Esophagus squamous epithelium (tissue), 5 donors: Measurements from ENCODE around the gene PTMA. TPM values are rescaled to one million over a fixed set of nuclear protein-coding genes. Genes with fewer than 3 reads are reported as not detected.

Source experiments
- DNase-seq: peaks from one replicate; lab custom pipeline; 2025; lab: John Stamatoyannopoulos, UW
- H3K27ac ChIP-seq, 4 donors: fragments of 200-600 bp; sonication (generic); one replicate each; pipeline ENCODE4 v1.5.1; 2016 to 2019; ENCODE audit warnings: mild to moderate bottlenecking in 1 of 4
- H3K27me3 ChIP-seq, 4 donors: fragments of 200-600 bp; sonication (generic); 1 replicate in 3 of 4; 2 replicates in 1 of 4; pipeline versions ENCODE4 v1.5.1 to v1.6.0; 2017 to 2021; ENCODE audit warnings: antibody characterized with exemption in 1 of 4
- H3K36me3 ChIP-seq, 3 donors: fragments of 200-600 bp; sonication (generic); one replicate each; pipeline ENCODE4 v1.5.1; 2016 to 2019
- H3K4me1 ChIP-seq, 3 donors: fragments of 200-600 bp; sonication (generic); one replicate each; pipeline ENCODE4 v1.5.1; 2017 to 2019
- H3K4me3 ChIP-seq, 4 donors: fragments of 200-600 bp; sonication (generic); 1 replicate in 3 of 4; 2 replicates in 1 of 4; pipeline ENCODE4 v1.5.1; 2016 to 2019; ENCODE audit warnings: mild to moderate bottlenecking in 2 of 4, moderate library complexity in 1 of 4
- H3K9me3 ChIP-seq, 3 donors: fragments of 200-600 bp; sonication (generic); one replicate each; pipeline ENCODE4 v1.5.1; 2016 to 2019
- POLR2A ChIP-seq, 4 donors: fragments of 450-650 bp; IDR thresholded peaks; one replicate each; pipeline ENCODE4 v1.6.1; 2017; ENCODE audit warnings: antibody characterized with exemption in 4 of 4, mild to moderate bottlenecking in 4 of 4, moderate library complexity in 3 of 4
- WGBS, 2 donors: methylation state at CpG; one replicate each; pipeline ENCODE4 v1.1.5; 2018; 5-methylcytosine and 5-hydroxymethylcytosine counted together
- intact Hi-C: fragments of 100-400 bp; cut with DNase I; formaldehyde crosslinking; loops from one replicate; pipeline ENCODE4 v1.15.0; 2022
- total RNA-seq, 4 donors: library from RNA; depleted of rRNA; stranded (reverse); fragments of >200 nt; gene quantifications; one replicate each; pipeline ENCODE4 v1.1.0, GENCODE V29; 2016
- TF ChIP-seq, protein P1 (sequence below), 6 experiments: fragments of 450-650 bp in 4 of 6; fragments of 200-600 bp in 2 of 6; sonication (generic) in 2 of 6; IDR thresholded peaks; one replicate each; pipeline ENCODE4 v1.5.1; 2016 to 2019; ENCODE audit warnings: antibody characterized with exemption in 6 of 6, mild to moderate bottlenecking in 4 of 6, moderate library complexity in 4 of 6
- donor health status: DM: yes; HTN: yes; CAD: no.

Gene PTMA
- total RNA-seq, 4 donors from 2014 or later: 670 to 1,121 (median 903) TPM

DNA sequence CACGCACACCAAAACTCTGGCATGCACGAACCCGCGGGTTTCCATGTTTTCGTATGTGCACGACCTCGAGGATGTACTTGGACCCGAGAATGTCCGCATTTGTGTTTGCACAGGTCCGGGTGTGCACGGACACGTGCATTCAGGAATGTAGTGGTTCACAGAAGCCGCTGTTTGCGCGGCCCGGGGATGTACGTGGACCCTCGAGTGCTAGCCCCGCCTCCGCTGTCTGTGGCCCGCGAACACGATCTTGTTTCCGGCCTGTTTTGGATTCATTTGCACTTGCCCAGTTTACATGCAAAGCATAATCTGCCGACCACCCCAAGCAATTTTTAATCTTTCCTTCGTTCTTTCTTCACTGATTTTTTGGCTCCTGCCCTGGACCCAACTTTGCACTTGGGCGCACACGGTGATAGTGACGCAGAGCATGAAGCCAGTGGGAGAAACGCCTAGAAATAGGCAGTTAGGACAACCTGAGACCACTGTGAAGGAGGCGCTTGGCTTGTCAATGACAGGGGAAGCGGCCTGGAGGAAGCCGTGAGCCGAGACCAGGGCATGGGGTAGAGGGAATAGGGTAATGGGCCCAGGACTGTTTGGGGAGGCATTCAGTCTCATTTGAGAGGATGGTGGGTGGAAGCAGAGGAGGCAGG is 45.4 kb upstream of the PTMA start:
- Histone ChIP-seq H3K9me3 (no peaks in the 10 kb centered on the region), H3K27me3 (no peaks in the 10 kb centered on the region), H3K27ac (peak overlapping the region; percentile 94 to 98 (median 96)), H3K4me1 (peaks cover 35 to 67% (median 41%) of the 10 kb centered on the region in 3 donors), H3K4me3 (peak overlapping the region; percentile 24 to 73 (median 53)), H3K36me3 (no peaks in the 10 kb centered on the region)
- WGBS, 2 donors: 94 to 95% methylated on average over 32 to 33 of the region's 34 CpGs
- TF ChIP-seq, protein P1, sequence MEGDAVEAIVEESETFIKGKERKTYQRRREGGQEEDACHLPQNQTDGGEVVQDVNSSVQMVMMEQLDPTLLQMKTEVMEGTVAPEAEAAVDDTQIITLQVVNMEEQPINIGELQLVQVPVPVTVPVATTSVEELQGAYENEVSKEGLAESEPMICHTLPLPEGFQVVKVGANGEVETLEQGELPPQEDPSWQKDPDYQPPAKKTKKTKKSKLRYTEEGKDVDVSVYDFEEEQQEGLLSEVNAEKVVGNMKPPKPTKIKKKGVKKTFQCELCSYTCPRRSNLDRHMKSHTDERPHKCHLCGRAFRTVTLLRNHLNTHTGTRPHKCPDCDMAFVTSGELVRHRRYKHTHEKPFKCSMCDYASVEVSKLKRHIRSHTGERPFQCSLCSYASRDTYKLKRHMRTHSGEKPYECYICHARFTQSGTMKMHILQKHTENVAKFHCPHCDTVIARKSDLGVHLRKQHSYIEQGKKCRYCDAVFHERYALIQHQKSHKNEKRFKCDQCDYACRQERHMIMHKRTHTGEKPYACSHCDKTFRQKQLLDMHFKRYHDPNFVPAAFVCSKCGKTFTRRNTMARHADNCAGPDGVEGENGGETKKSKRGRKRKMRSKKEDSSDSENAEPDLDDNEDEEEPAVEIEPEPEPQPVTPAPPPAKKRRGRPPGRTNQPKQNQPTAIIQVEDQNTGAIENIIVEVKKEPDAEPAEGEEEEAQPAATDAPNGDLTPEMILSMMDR (IDR thresholded peaks at IDR 0.05): no peak
- no peak for TF ChIP-seq POLR2A (IDR thresholded peaks at IDR 0.05)
- intact Hi-C loops: no loop called here
- no peak for DNase-seq

DNA sequence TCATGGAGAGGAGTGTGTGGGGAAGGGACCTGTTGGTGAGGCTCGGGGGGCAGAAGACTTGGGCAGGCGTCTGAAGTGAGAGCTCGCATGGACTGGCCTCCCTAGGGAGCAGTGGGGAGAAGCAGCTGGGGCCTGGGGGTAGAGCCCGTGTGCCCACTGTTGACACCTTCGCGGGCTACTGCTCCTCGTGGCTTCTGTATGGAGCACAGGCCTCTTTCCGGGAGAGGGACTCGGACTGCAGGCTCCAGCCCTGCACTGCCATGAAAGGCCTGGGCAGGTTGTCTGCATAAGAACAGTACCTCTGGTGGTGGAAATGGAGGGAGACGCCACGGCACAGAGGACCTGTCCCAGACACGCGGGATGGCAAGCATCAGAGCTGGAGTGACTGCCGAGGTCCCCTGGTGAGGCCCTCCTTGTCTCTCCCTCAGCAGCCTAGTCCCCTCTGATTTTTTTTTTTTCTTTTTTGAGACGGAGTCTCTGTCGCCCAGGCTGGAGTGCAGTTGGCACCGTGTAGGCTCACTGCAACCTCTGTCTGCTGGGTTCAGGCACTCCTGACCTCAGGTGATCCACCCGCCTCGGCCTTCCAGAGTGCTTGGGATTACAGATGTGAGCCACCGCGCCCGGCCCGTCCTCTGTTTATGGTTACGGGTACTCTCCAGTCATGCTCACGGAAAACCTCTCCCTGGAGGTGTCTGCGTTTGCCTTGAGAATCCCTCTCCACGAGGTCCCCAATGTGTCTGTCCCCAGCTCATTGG is 44.7 kb upstream of the PTMA start:
- DNase-seq: no peak
- Histone ChIP-seq H3K27ac (peak overlapping the region in 3 of 4 donors; percentile 94 to 98 (median 97)), H3K27me3 (no peaks in the 10 kb centered on the region), H3K4me1 (peaks cover 35 to 60% (median 41%) of the 10 kb centered on the region in 3 donors), H3K4me3 (no peak overlapping the region), H3K36me3 (no peaks in the 10 kb centered on the region), H3K9me3 (no peaks in the 10 kb centered on the region)
- intact Hi-C loops: no loop called here
- WGBS, 2 donors: 93 to 96% methylated on average over 21 to 25 of the region's 27 CpGs
- TF ChIP-seq, protein P1 (IDR thresholded peaks at IDR 0.05): no peak
- TF ChIP-seq POLR2A (IDR thresholded peaks at IDR 0.05): no peak

DNA sequence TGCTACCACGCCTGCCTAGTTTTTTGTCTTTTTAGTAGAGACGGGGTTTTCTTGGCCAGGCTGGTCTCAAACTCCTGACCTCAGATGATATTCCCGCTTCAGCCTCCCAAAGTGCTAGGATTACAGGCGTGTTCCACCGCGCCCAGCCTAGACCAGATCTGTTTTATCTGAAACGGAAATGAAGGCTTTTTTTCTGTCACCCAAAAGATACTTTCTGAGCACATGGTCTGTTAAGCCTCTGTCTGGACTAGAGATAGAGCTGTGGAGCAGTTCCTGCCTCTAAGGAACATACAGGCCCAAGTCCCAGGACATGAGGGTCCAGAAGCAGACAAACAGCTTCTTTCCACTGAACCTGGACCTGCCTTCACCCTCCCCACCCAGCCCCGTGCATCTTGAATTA is 43.6 kb upstream of the PTMA start:
- no peak overlapping the region for H3K4me3 ChIP-seq
- H3K36me3 ChIP-seq: no peaks in the 10 kb centered on the region
- no peaks in the 10 kb centered on the region for H3K27me3 ChIP-seq
- H3K27ac ChIP-seq: peak overlapping the region; percentile 85 to 99 (median 95)
- intact Hi-C loops: no loop called here
- DNase-seq: no peak
- no peaks in the 10 kb centered on the region for H3K9me3 ChIP-seq
- 76 to 83% methylated on average over 6 to 8 of the region's 8 CpGs for WGBS, 2 donors
- H3K4me1 ChIP-seq: peaks cover 35 to 60% (median 41%) of the 10 kb centered on the region in 3 donors
- no peak for TF ChIP-seq POLR2A (IDR thresholded peaks at IDR 0.05)

DNA sequence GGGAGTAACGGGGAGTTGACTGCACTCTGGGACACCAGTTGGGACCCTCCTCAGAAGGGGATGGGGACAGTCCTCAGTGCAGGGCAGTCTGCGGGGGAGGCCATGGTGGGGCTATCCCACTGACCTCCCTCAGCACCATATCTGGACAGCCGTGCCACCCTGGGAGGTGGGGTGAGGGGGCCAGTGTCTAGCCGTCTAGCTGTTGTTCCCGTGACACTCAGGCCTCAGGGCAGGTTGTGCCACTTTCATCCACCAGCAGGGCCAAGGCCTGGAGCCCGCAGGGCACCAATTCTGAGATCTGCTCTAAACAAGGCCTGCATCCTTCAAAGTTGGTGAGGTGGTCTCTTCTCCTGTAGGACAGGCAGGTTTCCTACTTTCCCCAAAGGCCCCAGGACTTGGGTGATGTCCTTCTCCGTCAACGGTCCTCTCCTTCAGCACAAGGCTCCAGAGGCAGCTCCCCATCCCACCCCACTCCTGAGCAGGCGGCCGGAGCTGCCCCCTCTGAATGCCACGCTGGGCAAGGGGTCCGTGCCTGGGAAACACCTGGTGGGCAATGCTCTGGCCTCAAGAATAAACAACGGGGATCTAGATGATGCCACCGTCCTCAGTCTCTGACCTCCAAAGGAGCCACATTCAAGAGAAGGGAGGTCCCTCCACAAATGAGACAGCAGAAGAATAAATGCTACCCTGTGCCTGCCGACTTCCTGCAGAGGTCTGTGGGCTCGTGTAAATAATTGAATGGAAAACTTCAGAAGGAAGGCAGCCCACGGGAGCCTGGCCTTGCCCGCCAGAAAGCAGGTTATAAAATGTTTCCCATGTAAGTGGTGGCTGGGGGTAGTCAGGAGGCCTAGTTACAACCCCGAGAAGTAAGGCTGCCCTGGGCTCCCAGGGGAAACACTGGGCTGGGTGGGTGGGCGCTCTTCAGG is 42.8 kb upstream of the PTMA start:
- no peaks in the 10 kb centered on the region for H3K9me3 ChIP-seq
- H3K4me3 ChIP-seq: peak overlapping the region; percentile 17 to 68 (median 44)
- peaks cover 35 to 66% (median 45%) of the 10 kb centered on the region in 3 donors for H3K4me1 ChIP-seq
- WGBS, 2 donors: 67 to 71% methylated on average over 5 to 6 of the region's 20 CpGs
- H3K36me3 ChIP-seq: no peaks in the 10 kb centered on the region
- no peak for TF ChIP-seq POLR2A (IDR thresholded peaks at IDR 0.05)
- TF ChIP-seq, protein P1 (IDR thresholded peaks at IDR 0.05): no peak
- no peak for DNase-seq
- no peaks in the 10 kb centered on the region for H3K27me3 ChIP-seq
- intact Hi-C loops: no loop called here
- peak overlapping the region; percentile 85 to 99 (median 95) for H3K27ac ChIP-seq
